ENCODE results near the gene ALPL. TPM values are rescaled to one million over a fixed set of nuclear protein-coding genes. Genes with fewer than 3 reads are reported as not detected.

Gene ALPL
- total and polyA plus RNA-seq, 10 of the 15 experiments (the other 5 are each of a cell fraction or from before 2014, with no cell fraction given): 0.07 to 0.59 (median 0.31) TPM; not detected in 2

- FAIRE-seq (no peak), ATAC-seq (no peak), DNase-seq (ENCODE audit: low read depth, low spot score) (no peak)
- Histone ChIP-seq H3K79me2 (ENCODE audit: control insufficient read depth, insufficient read depth, low read length) (no peaks in the 10 kb centered on the region), H3K4me2 (ENCODE audit: control insufficient read depth, insufficient read depth) (no peak overlapping the region), H3K4me1 (ENCODE audit: control insufficient read depth, insufficient read depth, low read length) (no peaks in the 10 kb centered on the region), H3K4me3 (no peak overlapping the region), H3K9ac (ENCODE audit: control insufficient read depth, insufficient read depth, low read length) (no peak overlapping the region), H3K36me3 (ENCODE audit: control insufficient read depth in 2 of 2, insufficient read depth in 2 of 2, low read length in 1 of 2) (no peaks in the 10 kb centered on the region), H4K20me1 (ENCODE audit: control insufficient read depth, insufficient read depth) (no peaks in the 10 kb centered on the region), H3K27me3 (replicated peaks in 1 of 2; ENCODE audit: control insufficient read depth in 2 of 2, insufficient read depth in 2 of 2, low read length in 1 of 2) (no peaks in the 10 kb centered on the region; a peak in 1 of 4 replicates), H3K27ac (ENCODE audit: control insufficient read depth, insufficient read depth) (no peak overlapping the region), H2AFZ (ENCODE audit: control insufficient read depth, low read depth, low read length) (no peak overlapping the region), H3K9me3 (replicated peaks; ENCODE audit: control insufficient read depth, insufficient read depth, low read length) (no peaks in the 10 kb centered on the region)
- 39% methylated on average over 7 of the region's 7 CpGs for WGBS (ENCODE audit: insufficient coverage, insufficient replicate concordance, low lambda C conversion rate, missing lambda C conversion rate)
- intact Hi-C loops (cut with micrococcal nuclease; ENCODE audit: unreplicated experiment): no loop called here
- ChIA-PET POLR2A (no interaction called here), CTCF (no interaction called here), SMC1A (ENCODE audit: uncharacterized antibody, unreplicated experiment) (no interaction called here), RAD21 (ENCODE audit: unreplicated experiment) (no interaction called here)
- TF ChIP-seq HDGF (IDR thresholded peaks at IDR 0.05) (no peak), DPF2 (IDR thresholded peaks at IDR 0.05) (peak; percentile 72; the same call in 1 of the 2 replicates)
- in situ Hi-C loops (cut with MboI): no loop called here
- BruUV-seq (replicated peaks): no TSS peak
These were observed 95.9 kb downstream of the ALPL start for GRCh38 chr1:21605012-21605715.

- no peaks in the 10 kb centered on the region for H3K36me3 ChIP-seq (ENCODE audit: control insufficient read depth in 2 of 2, insufficient read depth in 2 of 2, low read length in 1 of 2)
- in situ Hi-C loops (cut with MboI): no loop called here
- H3K27me3 ChIP-seq (replicated peaks in 1 of 2; ENCODE audit: control insufficient read depth in 2 of 2, insufficient read depth in 2 of 2, low read length in 1 of 2): no peaks in the 10 kb centered on the region; a peak in 1 of 4 replicates
- ChIA-PET SMC1A (ENCODE audit: uncharacterized antibody, unreplicated experiment) (no interaction called here), RAD21 (ENCODE audit: unreplicated experiment) (no interaction called here), CTCF (no interaction called here), POLR2A (no interaction called here)
- no peaks in the 10 kb centered on the region for H3K79me2 ChIP-seq (ENCODE audit: control insufficient read depth, insufficient read depth, low read length)
- no peak overlapping the region for H3K4me2 ChIP-seq (ENCODE audit: control insufficient read depth, insufficient read depth)
- WGBS (ENCODE audit: insufficient coverage, insufficient replicate concordance, low lambda C conversion rate, missing lambda C conversion rate): 69% methylated on average over 7 of the region's 15 CpGs
- H4K20me1 ChIP-seq (ENCODE audit: control insufficient read depth, insufficient read depth): no peaks in the 10 kb centered on the region
- no peak overlapping the region for H3K9ac ChIP-seq (ENCODE audit: control insufficient read depth, insufficient read depth, low read length)
- no peak overlapping the region for H3K4me3 ChIP-seq
- H3K4me1 ChIP-seq (ENCODE audit: control insufficient read depth, insufficient read depth, low read length): no peaks in the 10 kb centered on the region
- DNase-seq (ENCODE audit: low read depth, low spot score) (no peak), FAIRE-seq (no peak), ATAC-seq (no peak)
- H2AFZ ChIP-seq (ENCODE audit: control insufficient read depth, low read depth, low read length): no peak overlapping the region
- no peaks in the 10 kb centered on the region for H3K9me3 ChIP-seq (replicated peaks; ENCODE audit: control insufficient read depth, insufficient read depth, low read length)
- H3K27ac ChIP-seq (ENCODE audit: control insufficient read depth, insufficient read depth): no peak overlapping the region
- intact Hi-C loops (cut with micrococcal nuclease; ENCODE audit: unreplicated experiment): no loop called here
- BruUV-seq (replicated peaks): no TSS peak
- TF ChIP-seq CBX3 (IDR thresholded peaks at IDR 0.05; ENCODE audit: borderline replicate concordance, low read depth): no peak
- no peak for TF ChIP-seq STAT1 (conservative IDR thresholded peaks at IDR 0.05)
- TF ChIP-seq, protein P1, sequence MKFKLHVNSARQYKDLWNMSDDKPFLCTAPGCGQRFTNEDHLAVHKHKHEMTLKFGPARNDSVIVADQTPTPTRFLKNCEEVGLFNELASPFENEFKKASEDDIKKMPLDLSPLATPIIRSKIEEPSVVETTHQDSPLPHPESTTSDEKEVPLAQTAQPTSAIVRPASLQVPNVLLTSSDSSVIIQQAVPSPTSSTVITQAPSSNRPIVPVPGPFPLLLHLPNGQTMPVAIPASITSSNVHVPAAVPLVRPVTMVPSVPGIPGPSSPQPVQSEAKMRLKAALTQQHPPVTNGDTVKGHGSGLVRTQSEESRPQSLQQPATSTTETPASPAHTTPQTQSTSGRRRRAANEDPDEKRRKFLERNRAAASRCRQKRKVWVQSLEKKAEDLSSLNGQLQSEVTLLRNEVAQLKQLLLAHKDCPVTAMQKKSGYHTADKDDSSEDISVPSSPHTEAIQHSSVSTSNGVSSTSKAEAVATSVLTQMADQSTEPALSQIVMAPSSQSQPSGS (IDR thresholded peaks at IDR 0.05; ENCODE audit: low read length): no peak
- no peak for TF ChIP-seq NR2C1 (IDR thresholded peaks at IDR 0.05)
- TF ChIP-seq, protein P2, sequence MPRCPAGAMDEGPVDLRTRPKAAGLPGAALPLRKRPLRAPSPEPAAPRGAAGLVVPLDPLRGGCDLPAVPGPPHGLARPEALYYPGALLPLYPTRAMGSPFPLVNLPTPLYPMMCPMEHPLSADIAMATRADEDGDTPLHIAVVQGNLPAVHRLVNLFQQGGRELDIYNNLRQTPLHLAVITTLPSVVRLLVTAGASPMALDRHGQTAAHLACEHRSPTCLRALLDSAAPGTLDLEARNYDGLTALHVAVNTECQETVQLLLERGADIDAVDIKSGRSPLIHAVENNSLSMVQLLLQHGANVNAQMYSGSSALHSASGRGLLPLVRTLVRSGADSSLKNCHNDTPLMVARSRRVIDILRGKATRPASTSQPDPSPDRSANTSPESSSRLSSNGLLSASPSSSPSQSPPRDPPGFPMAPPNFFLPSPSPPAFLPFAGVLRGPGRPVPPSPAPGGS (IDR thresholded peaks at IDR 0.05; ENCODE audit: borderline replicate concordance, insufficient read depth, low read depth, low read length, poor library complexity, severe bottlenecking): no peak
- TF ChIP-seq NR2C2 (IDR thresholded peaks at IDR 0.05; ENCODE audit: borderline replicate concordance, control insufficient read depth, insufficient read length, low read depth): no peak
- TF ChIP-seq MEF2B (IDR thresholded peaks at IDR 0.05; ENCODE audit: partially characterized antibody, poor library complexity, severe bottlenecking): no peak
- no peak for TF ChIP-seq SREBF2 (IDR thresholded peaks at IDR 0.05; ENCODE audit: low read length)
- no peak for TF ChIP-seq ZNF384 (IDR thresholded peaks at IDR 0.05; ENCODE audit: borderline replicate concordance, low read depth, low read length)
- no peak for TF ChIP-seq RUNX3 (IDR thresholded peaks at IDR 0.05; ENCODE audit: low read length)
- TF ChIP-seq, protein P3, sequence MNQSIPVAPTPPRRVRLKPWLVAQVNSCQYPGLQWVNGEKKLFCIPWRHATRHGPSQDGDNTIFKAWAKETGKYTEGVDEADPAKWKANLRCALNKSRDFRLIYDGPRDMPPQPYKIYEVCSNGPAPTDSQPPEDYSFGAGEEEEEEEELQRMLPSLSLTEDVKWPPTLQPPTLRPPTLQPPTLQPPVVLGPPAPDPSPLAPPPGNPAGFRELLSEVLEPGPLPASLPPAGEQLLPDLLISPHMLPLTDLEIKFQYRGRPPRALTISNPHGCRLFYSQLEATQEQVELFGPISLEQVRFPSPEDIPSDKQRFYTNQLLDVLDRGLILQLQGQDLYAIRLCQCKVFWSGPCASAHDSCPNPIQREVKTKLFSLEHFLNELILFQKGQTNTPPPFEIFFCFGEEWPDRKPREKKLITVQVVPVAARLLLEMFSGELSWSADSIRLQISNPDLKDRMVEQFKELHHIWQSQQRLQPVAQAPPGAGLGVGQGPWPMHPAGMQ (IDR thresholded peaks at IDR 0.05; ENCODE audit: borderline replicate concordance): no peak
These were observed 96.9 kb downstream of the ALPL start for GRCh38 chr1:21605964-21606705.

Data from GM12878 (cell line).